Measurements from ENCODE around the gene AMOTL1.
"Not testable (repeated sequence)": the region's sequence is repeated elsewhere in the genome, so short reads cannot be mapped to it uniquely, and the experiment has no call there.

Gene AMOTL1

DNA sequence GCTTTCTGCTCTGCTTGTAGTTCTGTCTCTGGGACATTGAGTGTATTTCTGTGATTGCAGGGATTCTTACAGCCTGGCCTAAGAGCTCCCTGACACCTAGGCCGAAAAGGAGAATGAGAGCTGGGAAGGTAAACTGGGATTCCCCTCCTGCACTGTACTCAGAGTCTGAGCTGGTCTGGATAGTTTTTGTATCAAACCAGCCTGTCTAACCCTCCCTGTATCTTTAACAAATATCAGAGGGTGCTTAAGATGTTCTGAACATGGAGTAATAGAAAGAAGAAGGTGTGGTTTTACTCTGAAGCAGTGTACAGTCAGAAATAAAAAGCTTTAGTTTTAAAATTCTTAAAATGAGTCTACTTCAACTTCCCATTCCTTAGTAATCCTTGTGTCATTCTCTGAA is 57.3 kb downstream of the AMOTL1 start:
- no peak for DNase-seq

DNA sequence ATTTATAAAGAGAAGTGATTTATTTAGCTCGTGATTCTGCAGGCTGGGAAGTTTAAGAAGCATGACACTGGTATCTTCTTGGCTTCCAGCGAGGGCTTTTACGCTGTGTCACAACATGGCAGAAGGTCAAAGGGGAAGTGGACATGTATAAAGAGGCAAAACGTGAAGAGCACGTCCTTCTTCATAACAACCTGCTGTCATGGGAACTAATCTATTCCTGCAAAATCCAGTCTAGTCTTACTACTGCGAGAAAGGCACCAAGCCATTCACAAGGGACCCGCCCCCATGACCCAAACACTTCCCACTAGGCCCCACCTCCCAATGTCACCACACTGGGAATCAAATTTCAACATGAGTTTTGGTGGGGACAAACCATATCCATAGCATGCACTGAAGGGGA is 58.3 kb downstream of the AMOTL1 start:
- no peak for DNase-seq

DNA sequence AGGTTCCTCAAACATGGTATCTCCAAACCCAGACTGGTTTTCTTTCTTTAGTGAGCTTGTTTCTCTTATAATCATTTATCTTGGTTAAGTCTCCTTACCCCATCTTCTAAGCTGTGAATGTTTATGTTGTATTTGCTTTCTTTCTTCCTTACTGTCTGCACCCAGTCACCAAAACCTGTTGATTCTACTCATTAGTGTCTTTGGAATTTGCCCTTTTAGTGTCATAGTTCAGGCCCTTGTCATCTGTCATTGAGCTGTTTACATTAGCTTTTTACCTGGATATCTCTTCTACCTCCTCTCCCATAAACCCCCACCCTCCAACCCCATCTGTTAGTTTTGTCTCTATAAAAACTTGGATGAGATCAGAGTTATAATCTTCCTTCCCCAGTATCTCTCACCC is 59.9 kb downstream of the AMOTL1 start:
- no peak for DNase-seq

DNA sequence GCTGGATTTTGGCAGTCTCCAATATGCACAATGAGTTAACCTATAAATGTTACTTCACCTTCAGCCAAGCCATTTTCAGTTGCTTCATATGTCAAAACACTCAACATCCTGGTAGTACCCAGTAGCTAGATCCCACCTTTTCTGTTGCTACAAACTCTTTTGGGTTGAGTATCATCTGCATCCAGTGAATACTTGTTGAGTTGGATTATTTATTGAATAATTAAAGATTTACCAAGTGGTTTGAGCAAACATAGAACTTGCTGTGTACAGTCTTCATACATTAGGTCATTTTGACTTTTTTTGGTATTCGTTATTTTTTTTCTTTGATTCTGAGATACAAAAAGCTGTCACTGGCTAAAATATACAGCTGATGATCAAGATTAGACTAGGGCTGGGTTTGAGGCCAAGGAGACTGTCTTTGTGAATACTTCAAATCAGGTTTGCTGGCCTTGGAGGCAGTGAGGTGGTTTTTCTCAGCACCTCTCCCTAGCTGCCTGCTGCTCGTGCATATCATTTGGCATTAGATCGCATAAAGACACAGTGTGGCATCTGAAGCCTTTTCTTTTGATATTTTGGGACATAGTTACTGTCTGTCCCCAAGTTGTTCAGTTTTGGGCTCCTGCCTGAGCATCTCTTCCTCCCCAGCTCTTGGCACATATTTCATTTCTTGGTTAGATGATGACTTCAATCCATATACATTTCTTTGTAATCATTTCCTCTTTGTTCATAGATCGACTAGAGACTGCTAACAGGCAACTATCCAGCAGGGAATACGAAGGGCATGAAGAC is 62.8 kb downstream of the AMOTL1 start:
- no peak for DNase-seq

DNA sequence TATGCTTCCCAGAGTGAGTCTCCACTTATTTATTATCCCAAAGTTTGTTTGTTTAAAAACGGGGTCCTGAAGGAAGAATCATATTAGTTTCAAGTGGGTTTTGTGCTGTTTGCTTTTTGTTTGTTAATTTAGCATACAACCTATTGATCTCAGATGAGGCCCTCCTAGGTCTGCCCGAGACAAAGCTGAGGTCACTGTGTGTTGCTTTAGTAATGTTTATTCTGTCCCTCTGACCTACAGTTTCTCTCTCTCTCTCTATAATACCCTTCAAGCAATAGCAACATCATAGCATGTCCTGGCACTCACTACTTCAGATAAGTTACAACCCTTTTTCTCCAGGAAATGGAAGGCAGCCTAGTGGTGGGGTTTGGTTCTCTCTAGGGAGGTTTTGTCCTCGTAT is 63.4 kb downstream of the AMOTL1 start:
- DNase-seq: no peak

- no peak for DNase-seq
Measured at GRCh38 chr11:94832604-94833235, 64.6 kb downstream of the AMOTL1 start.

DNA sequence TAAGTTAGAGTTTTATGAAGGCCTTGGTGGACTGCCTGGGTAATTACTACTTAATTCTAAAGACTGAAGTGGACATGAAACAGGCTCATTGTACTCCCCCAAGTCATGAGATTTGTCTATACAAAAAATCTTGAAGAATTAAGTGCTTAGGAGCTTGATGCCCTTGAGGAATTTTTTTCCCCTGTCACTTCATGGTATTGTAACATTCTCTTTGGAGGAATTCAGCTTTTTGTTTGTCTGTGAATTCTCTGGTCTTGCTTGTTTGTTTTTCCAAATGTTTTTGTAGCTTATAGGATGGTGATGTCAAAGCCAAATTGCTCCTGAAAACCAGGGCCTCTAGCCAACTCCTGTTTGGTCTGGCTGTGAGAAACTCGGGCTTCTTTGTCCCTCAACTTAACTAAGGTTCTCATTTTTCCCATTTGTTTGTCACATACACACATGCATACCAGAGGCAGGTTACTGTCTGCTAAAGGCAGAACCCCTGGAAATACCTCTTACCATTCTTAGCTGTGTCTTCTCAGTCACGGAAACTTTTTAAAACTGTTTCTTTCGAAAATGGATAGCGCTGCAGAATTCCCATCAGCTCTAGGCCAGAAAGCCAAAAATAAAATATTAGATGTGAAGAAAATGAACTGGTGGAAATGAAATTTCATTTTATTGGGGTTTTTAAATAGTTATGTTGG is 66.9 kb downstream of the AMOTL1 start:
- DNase-seq: no peak

GRCh38 chr11:94835594-94835927 is 67.4 kb downstream of the AMOTL1 start:
- no peak for DNase-seq

GRCh38 chr11:94837317-94837716 is 69.2 kb downstream of the AMOTL1 start:
- DNase-seq: peak; percentile 51

- DNase-seq: no peak
Measured at GRCh38 chr11:94838027-94838731, 70.0 kb downstream of the AMOTL1 start.

- no peak for DNase-seq
Measured at GRCh38 chr11:94840209-94840608, 72.1 kb downstream of the AMOTL1 start.

DNA sequence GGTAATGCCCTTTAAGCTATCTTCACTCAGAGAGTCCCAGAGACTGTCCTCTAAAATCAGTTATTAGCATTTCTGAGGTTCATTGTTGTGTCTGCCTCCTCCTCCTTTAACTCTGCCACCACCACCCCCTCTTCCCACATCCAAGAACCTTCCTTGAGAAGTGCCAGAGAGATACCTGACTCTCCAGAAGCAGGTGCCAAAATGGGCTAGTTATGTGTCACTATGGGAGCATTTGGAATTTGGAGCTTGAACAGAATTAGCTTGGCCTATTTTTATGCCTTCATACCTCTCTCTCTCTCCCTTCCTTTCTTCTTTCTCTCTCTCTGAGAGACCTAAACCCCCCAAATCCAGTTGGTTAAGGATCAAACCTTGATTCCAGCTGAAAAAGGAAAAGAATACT is 75.9 kb downstream of the AMOTL1 start:
- DNase-seq: no peak

GRCh38 chr11:94845622-94846021 is 77.5 kb downstream of the AMOTL1 start:
- no peak for DNase-seq

DNA sequence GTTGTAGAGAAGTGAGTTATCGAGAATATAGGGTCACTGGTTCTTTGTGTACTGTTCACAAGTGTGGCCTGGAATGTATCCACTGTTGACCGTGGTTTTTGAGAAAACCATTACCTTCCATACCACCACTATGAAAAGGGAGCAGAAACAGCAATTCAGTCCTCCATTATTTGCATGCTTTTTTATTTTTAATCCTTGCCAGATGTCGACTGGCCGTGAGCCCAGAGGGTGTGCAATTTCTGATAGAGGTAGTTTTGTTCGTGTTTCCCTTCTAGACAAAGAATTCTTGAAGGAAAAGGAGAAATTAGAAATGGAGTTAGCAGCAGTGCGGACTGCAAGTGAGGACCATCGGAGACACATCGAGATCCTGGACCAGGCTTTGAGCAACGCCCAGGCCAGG is 81.7 kb downstream of the AMOTL1 start:
- peak; percentile 65 for DNase-seq

- no peak for DNase-seq
Measured at GRCh38 chr11:94851864-94852636, 83.9 kb downstream of the AMOTL1 start.

DNA sequence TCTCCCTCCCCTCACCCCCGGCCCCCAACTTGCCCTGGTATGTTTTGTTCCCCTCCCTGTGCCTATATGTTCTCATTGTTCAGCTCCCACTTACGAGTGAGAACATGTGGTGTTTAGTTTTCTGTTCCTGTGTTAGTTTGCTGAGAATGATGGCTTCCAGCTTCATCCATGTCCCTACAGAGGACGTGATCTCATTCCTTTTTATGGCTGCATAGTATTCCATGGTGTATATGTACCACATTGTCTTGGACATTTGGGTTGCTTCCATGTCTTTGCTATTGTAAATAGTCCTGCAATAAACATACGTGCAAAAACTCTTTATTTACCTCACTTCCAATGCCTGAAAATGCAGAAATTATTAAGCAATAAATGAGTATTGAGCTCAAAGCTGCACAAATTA is 85.1 kb downstream of the AMOTL1 start:
- not testable (repeated sequence) for DNase-seq

GRCh38 chr11:94853836-94854235 is 85.7 kb downstream of the AMOTL1 start:
- no peak for DNase-seq

DNA sequence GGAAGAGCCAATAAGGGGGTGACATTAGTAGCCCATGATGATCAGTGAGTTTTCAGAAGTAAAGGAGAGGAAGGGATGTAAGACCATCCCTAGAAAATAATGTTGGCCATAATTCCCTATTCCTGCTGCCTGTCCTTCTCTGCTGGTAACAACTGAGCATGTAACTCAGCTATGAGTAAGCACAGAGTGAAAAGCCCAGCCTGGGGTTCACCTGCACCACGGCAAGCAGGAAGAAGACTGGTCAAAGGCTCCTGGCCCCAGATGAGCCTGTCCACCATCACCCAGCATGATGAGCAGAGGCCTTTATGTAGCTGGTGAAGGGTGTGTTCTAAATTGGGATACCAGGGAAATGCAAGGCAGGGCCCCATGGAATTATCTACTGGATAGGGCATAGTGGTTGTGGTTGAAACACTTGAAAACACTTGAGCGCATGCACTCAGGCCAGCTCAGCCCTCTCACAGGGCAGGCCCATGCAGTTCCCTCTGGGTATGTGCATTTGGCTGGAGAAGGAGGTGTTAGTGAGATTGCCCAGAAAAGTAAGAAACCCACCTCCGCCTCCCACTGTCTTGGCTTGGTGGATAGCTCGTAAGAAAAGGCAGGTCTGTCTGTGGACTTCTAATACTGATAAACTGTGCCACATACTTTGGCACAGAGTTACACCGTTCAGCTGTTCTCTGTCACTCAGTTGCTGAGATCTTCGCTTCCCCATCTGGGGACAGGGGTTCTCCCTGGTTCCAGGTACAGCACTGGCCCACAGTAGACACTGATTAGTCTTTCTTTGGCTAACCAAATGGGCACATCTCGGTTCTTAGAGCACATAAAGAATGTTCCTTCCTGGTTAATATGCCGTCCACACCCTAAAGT is 86.8 kb downstream of the AMOTL1 start:
- DNase-seq: no peak

- no peak for DNase-seq
Measured at GRCh38 chr11:94855666-94856065, 87.5 kb downstream of the AMOTL1 start.

DNA sequence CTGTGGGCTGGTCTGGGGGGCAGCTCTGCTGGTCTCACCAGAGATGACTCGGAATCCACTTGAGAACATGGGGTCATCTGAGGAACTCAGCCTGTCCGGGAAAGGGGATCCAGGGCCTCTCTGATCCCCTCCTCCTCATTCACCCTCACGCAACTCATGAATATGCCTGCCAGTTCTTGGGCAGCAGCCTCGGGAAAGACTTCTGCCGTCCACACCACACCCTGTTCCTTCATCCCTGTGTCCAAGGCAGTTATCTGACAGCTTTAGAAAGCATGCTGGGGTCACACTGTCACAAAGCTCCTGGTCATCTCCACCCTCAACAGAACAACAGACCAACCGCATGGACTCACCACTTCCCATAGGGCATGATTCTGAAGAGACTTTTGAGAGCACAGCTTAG is 88.3 kb downstream of the AMOTL1 start:
- DNase-seq: no peak

DNA sequence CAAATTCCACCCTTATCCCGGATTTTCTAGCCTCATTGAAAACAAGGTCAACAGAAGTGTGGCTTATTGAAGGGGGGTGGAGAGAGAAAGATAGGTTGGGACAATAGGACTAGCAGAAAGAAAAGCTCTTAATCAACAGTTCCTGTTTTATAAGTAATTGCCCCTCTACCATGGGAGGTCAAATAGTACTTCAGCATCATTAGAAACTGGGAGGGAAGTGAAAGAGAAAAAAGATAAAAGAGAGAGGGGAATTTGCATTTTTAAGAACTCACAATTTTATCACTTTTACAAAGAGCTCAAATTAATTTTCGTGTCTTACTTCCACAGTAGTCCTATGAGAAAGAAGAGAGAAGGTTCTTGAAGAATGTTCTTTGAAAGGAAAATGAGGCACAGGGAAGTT is 89.2 kb downstream of the AMOTL1 start:
- DNase-seq: no peak
